Neural cell (in vitro differentiated cells): ENCODE measurements around the gene IGFBP7. TPM values are rescaled to one million over a fixed set of nuclear protein-coding genes. Genes with fewer than 3 reads are reported as not detected.

ENCODE experiments used
- H2AFZ ChIP-seq: fragments of 200-600, 300-800 bp; sonication (generic), shearing (Covaris generic); 2 replicates; pipeline ENCODE4 v1.6.0; 2014; ENCODE audit warnings: low read depth, mild to moderate bottlenecking, antibody characterized with exemption, low read length, moderate library complexity
- H3F3A ChIP-seq: fragments of 200-600 bp; shearing (Covaris generic); 2 replicates; pipeline ENCODE4 v1.6.1; 2016; ENCODE audit warnings: mild to moderate bottlenecking, moderate library complexity, mixed read lengths, antibody characterized with exemption, low read length; ENCODE audit not compliant: insufficient read depth, poor library complexity, severe bottlenecking
- H3K27ac ChIP-seq: fragments of 200-600, 300-800 bp; sonication (generic), shearing (Covaris generic); 2 replicates; pipeline ENCODE4 v1.5.1; 2014; ENCODE audit warnings: mild to moderate bottlenecking, low read length, moderate library complexity
- H3K27me3 ChIP-seq: fragments of 300-800, 200-600 bp; sonication (generic), shearing (Covaris generic); 2 replicates; pipeline ENCODE4 v1.6.0; 2014; ENCODE audit warnings: mild to moderate bottlenecking, low read depth, low read length, moderate library complexity; ENCODE audit not compliant: insufficient read depth
- H3K36me3 ChIP-seq: fragments of 300-800, 200-600 bp; sonication (generic), shearing (Covaris generic); 2 replicates; pipeline ENCODE4 v1.5.1; 2014; ENCODE audit warnings: mild to moderate bottlenecking, antibody characterized with exemption, low read length, moderate library complexity; ENCODE audit not compliant: insufficient read depth
- H3K4me2 ChIP-seq: fragments of 300-800, 200-600 bp; sonication (generic), shearing (Covaris generic); 2 replicates; pipeline ENCODE4 v1.6.0; 2014; ENCODE audit warnings: mild to moderate bottlenecking, low read length
- H3K4me3 ChIP-seq: fragments of 300-800, 200-600 bp; sonication (generic), shearing (Covaris generic); 2 replicates; pipeline ENCODE4 v1.5.1; 2014; ENCODE audit warnings: mild to moderate bottlenecking, low read length, moderate library complexity
- H3K79me2 ChIP-seq: fragments of 200-600 bp; shearing (Covaris generic); replicated peaks from 2 replicates; pipeline ENCODE4 v1.6.0; 2014; ENCODE audit warnings: mild to moderate bottlenecking, low read length, moderate library complexity; ENCODE audit not compliant: insufficient read depth
- H3K9ac ChIP-seq: fragments of 300-800, 200-600 bp; sonication (generic), shearing (Covaris generic); 2 replicates; pipeline ENCODE4 v1.6.1; 2016; ENCODE audit warnings: mild to moderate bottlenecking, low read length, mixed read lengths
- H3K9me2 ChIP-seq: fragments of 200-600 bp; shearing (Covaris generic); 2 replicates; pipeline ENCODE4 v1.6.1; 2016; ENCODE audit warnings: mild to moderate bottlenecking, low read length, mixed read lengths; ENCODE audit not compliant: insufficient read depth
- H3K9me3 ChIP-seq: fragments of 200-600, 300-800 bp; sonication (generic), shearing (Covaris generic); 2 replicates; pipeline ENCODE4 v1.6.1; 2016; ENCODE audit warnings: mild to moderate bottlenecking, mixed run types, low read length, moderate library complexity, mixed read lengths
- H4K20me1 ChIP-seq: fragments of 200-600 bp; shearing (Covaris generic); 2 replicates; pipeline ENCODE4 v1.6.1; 2016; ENCODE audit warnings: mild to moderate bottlenecking, mixed run types; ENCODE audit not compliant: insufficient read depth
- EP300 ChIP-seq: fragments of 450-650 bp; conservative IDR thresholded peaks from 2 replicates; pipeline ENCODE4 v1.6.1; 2014; ENCODE audit warnings: antibody characterized with exemption, mild to moderate bottlenecking, moderate library complexity; ENCODE audit not compliant: poor library complexity, severe bottlenecking
- EZH2 ChIP-seq: fragments of 200-600, 300-800 bp; shearing (Covaris generic), sonication (generic); IDR thresholded peaks from 2 replicates; pipeline ENCODE4 v1.6.1; 2014; ENCODE audit warnings: antibody characterized with exemption, low read length, borderline replicate concordance, mild to moderate bottlenecking; ENCODE audit not compliant: insufficient read depth, poor library complexity, severe bottlenecking
- MXI1 ChIP-seq: fragments of 450-650 bp; conservative IDR thresholded peaks from 2 replicates; pipeline ENCODE4 v1.6.1; 2014; ENCODE audit warnings: antibody characterized with exemption, mild to moderate bottlenecking; ENCODE audit not compliant: poor library complexity, severe bottlenecking
- POLR2AphosphoS5 ChIP-seq: IDR thresholded peaks from 2 replicates; pipeline ENCODE4 v1.6.1; 2012
- RAD21 ChIP-seq: fragments of 450-650 bp; conservative IDR thresholded peaks from 2 replicates; pipeline ENCODE4 v1.6.1; 2014; ENCODE audit warnings: antibody characterized with exemption, mild to moderate bottlenecking, moderate library complexity
- SMC3 ChIP-seq: fragments of 450-650 bp; conservative IDR thresholded peaks from 2 replicates; pipeline ENCODE4 v1.6.1; 2014; ENCODE audit warnings: antibody characterized with exemption, mild to moderate bottlenecking, moderate library complexity; ENCODE audit not compliant: poor library complexity
- TAF1 ChIP-seq: IDR thresholded peaks from 2 replicates; pipeline ENCODE4 v1.6.1; 2012; ENCODE audit warnings: low read depth
- polyA plus RNA-seq: library from polyadenylated mRNA; depleted of rRNA; stranded (reverse); fragments of >200 nt; gene quantifications from 2 replicates; pipeline ENCODE4 v1.2.3, GENCODE V29; 2014
- TF ChIP-seq, protein P1 (sequence below): fragments of 450-650 bp; IDR thresholded peaks from 2 replicates; pipeline ENCODE4 v1.5.1; 2014; ENCODE audit warnings: antibody characterized with exemption, mild to moderate bottlenecking, moderate library complexity; ENCODE audit not compliant: poor library complexity, severe bottlenecking
- TF ChIP-seq, protein P2 (sequence below): IDR thresholded peaks from 2 replicates; pipeline ENCODE4 v1.6.1; 2012; ENCODE audit warnings: borderline replicate concordance

Gene IGFBP7
- polyA plus RNA-seq, 1 donor from 2014 or later = 0.33 TPM

DNA sequence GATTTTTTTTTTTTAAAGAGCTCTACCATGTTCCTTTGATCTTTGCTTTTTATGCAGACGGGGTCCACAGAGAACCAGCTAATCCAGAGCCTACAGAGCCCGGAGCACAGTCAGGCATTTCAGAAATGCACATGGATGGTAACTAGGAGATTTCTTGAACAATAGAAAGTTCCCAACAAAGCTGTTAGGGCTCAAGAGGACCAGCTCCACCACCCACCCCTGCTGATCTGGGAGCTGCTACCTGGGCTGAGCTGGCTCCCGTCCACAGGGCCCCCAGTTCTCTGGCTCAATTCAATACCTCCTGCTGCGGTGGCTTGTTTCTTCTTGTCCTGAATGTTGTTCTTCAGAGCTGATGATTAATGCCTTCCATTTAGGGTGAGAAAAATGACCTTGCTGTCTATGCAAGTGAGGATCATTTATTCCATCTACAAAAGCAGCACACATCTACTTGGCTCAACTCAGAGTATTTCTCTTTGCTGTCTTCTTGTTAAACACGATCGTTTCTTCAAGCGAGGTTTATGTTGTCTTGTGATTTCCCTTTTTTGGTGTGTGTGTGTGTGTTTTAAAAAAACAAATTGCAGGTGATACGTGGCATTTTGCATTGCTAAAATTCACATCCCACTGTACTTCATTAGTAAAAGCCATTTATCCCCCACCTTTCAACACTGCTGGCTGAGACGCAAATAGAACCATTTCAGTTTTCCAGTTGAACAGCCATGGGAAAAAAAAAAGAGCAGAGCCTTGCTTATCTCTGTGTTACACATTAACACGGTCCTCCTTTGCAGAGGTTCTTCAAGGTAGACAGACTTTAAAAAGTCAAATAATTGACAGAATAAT is 31.3 kb downstream of the IGFBP7 start:
- no peaks in the 10 kb centered on the region for H3K36me3 ChIP-seq
- H3K27ac ChIP-seq = no peak overlapping the region

DNA sequence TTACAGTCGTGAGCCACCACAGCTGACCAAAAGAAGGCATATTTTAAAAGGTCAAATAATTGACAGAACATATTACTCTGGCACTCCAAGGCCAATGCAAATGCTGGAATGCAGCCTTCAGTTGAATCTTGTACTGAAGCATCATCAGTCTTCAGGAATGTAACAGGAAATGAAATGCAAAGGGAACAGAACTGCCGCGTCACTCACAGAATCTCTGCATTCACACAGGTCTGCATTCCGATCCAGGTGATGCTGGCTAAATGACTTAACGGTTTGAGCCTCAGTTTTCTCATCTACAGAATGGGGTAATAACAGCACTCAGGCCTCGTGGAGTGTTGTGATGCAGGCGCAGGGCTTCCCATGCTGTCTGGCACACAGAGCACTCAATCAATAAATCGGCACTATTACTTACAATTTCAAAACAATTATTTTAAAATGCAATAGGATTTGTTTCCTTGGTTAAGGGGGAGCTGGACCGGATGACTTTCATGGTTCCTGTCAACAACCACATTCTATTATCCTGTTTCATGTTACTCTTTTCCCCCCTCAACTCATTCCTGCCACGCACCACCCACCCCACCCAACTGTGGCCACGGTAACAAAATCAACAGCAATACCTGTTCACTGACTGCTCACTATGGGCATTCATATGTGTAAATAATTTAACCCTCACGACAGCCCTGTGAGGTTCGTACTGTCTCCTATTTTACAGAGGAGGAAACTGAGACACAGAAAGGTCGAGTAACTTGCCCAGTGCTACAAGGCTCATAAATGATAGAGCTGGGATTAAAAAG is 32.4 kb downstream of the IGFBP7 start:
- Histone ChIP-seq H3K9ac (no peak overlapping the region), H3K79me2 (no peaks in the 10 kb centered on the region), H3K27ac (no peak overlapping the region), H4K20me1 (no peaks in the 10 kb centered on the region), H2AFZ (no peak overlapping the region), H3K27me3 (no peaks in the 10 kb centered on the region), H3K4me2 (no peak overlapping the region), H3F3A (no peaks in the 10 kb centered on the region), H3K9me3 (no peaks in the 10 kb centered on the region), H3K36me3 (no peaks in the 10 kb centered on the region), H3K4me3 (no peak overlapping the region), H3K9me2 (no peaks in the 10 kb centered on the region)
- TF ChIP-seq, protein P1, sequence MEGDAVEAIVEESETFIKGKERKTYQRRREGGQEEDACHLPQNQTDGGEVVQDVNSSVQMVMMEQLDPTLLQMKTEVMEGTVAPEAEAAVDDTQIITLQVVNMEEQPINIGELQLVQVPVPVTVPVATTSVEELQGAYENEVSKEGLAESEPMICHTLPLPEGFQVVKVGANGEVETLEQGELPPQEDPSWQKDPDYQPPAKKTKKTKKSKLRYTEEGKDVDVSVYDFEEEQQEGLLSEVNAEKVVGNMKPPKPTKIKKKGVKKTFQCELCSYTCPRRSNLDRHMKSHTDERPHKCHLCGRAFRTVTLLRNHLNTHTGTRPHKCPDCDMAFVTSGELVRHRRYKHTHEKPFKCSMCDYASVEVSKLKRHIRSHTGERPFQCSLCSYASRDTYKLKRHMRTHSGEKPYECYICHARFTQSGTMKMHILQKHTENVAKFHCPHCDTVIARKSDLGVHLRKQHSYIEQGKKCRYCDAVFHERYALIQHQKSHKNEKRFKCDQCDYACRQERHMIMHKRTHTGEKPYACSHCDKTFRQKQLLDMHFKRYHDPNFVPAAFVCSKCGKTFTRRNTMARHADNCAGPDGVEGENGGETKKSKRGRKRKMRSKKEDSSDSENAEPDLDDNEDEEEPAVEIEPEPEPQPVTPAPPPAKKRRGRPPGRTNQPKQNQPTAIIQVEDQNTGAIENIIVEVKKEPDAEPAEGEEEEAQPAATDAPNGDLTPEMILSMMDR = no peak
- TF ChIP-seq, protein P2, sequence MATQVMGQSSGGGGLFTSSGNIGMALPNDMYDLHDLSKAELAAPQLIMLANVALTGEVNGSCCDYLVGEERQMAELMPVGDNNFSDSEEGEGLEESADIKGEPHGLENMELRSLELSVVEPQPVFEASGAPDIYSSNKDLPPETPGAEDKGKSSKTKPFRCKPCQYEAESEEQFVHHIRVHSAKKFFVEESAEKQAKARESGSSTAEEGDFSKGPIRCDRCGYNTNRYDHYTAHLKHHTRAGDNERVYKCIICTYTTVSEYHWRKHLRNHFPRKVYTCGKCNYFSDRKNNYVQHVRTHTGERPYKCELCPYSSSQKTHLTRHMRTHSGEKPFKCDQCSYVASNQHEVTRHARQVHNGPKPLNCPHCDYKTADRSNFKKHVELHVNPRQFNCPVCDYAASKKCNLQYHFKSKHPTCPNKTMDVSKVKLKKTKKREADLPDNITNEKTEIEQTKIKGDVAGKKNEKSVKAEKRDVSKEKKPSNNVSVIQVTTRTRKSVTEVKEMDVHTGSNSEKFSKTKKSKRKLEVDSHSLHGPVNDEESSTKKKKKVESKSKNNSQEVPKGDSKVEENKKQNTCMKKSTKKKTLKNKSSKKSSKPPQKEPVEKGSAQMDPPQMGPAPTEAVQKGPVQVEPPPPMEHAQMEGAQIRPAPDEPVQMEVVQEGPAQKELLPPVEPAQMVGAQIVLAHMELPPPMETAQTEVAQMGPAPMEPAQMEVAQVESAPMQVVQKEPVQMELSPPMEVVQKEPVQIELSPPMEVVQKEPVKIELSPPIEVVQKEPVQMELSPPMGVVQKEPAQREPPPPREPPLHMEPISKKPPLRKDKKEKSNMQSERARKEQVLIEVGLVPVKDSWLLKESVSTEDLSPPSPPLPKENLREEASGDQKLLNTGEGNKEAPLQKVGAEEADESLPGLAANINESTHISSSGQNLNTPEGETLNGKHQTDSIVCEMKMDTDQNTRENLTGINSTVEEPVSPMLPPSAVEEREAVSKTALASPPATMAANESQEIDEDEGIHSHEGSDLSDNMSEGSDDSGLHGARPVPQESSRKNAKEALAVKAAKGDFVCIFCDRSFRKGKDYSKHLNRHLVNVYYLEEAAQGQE = no peak
- TF ChIP-seq RAD21 (no peak), SMC3 (no peak), TAF1 (no peak), POLR2AphosphoS5 (no peak), MXI1 (no peak), EZH2 (no peak), EP300 (no peak)

More for the DNA sequence above, 31.3 kb downstream of the IGFBP7 start:
- no peak overlapping the region for H3K4me2 ChIP-seq
- H3K4me3 ChIP-seq = no peak overlapping the region
- no peak overlapping the region for H2AFZ ChIP-seq
- H3F3A ChIP-seq = no peaks in the 10 kb centered on the region
- TF ChIP-seq EZH2 (no peak), EP300 (no peak)
- TF ChIP-seq, protein P1 = no peak
- TF ChIP-seq, protein P2 = no peak
- H3K9me2 ChIP-seq = no peaks in the 10 kb centered on the region
- H3K79me2 ChIP-seq = no peaks in the 10 kb centered on the region
- H3K27me3 ChIP-seq = no peaks in the 10 kb centered on the region
- no peaks in the 10 kb centered on the region for H4K20me1 ChIP-seq
- no peak overlapping the region for H3K9ac ChIP-seq
- no peaks in the 10 kb centered on the region for H3K9me3 ChIP-seq
